C4-2B (cell line): ENCODE data around the gene ZNF317.

Experiments used
- ZFX ChIP-seq: fragments of 450-650 bp; IDR thresholded peaks from 2 replicates; pipeline ENCODE4 v1.6.1; 2017
- TF ChIP-seq, protein P1 (sequence below): fragments of 450-650 bp; conservative IDR thresholded peaks from 2 replicates; pipeline ENCODE4 v1.5.1; 2017; ENCODE audit warnings: mild to moderate bottlenecking

DNA sequence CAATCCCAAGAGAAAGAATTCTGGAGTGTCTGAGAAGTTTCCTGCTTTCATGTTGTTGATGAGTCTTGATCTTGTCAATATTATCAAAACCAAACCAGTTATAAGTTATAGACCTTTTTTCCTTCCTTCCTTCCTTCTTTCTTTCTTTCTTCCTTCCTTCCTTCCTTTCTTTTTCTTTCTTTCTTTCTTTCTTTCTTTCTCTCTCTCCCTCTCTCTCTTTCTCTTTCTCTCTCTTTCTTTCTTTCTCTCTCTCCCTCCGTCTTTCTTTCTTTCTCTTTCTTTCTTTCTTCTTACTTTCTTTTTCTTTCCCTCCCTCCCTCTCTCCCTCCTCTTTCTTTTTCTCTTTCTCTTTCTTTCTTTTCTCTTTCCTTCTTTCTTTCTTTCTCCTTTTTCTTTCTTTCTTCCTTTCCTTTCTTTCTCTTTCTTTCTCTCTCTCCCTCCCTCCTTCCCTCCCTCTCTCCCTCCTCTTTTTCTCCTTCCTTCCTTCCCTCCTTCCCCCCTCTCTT lies 13.2 kb upstream of the ZNF317 start, which contains the start of gene OR7G3:
- TF ChIP-seq, protein P1, sequence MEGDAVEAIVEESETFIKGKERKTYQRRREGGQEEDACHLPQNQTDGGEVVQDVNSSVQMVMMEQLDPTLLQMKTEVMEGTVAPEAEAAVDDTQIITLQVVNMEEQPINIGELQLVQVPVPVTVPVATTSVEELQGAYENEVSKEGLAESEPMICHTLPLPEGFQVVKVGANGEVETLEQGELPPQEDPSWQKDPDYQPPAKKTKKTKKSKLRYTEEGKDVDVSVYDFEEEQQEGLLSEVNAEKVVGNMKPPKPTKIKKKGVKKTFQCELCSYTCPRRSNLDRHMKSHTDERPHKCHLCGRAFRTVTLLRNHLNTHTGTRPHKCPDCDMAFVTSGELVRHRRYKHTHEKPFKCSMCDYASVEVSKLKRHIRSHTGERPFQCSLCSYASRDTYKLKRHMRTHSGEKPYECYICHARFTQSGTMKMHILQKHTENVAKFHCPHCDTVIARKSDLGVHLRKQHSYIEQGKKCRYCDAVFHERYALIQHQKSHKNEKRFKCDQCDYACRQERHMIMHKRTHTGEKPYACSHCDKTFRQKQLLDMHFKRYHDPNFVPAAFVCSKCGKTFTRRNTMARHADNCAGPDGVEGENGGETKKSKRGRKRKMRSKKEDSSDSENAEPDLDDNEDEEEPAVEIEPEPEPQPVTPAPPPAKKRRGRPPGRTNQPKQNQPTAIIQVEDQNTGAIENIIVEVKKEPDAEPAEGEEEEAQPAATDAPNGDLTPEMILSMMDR, result no peak
- no peak for TF ChIP-seq ZFX
